ENCODE results near the gene HECW1.

DNA sequence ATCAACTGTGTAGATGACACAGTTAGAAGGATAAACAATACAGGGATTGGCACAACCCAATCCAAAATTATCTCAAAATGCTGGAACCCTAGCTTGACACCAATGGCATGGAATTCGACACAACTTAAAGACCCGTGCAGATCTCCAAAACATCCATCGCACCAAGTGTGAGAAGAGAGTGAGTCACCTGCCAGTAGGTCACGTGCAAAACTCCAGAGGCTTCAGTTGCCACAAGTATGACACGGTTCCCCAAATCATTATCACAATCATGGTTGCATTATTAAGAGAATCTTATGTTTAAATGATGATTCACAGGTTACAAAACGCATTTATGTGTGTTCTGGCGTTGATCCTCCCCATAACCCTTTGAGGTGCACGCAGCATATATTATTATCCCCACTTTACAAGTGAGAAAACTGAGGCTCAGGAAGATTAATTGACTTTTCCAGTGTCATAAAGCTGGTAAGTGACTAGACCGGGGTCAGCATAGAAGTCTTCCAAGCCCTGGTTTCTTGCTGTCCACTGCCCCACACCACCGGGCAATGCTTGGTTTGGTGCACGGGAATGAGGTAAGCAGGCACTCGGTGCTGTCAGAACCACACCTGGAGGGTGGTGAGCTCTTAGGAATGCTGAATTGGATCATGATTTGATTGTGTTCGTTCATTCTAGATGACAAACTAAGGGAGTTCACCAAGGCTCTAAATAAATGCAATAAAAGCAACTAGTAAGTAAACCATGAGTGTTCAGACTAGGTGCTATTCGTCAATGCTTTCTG, 446.9 kb downstream of the HECW1 start:
- TF ChIP-seq POLR2A (IDR thresholded peaks at IDR 0.05): no peak
- TF ChIP-seq, protein P1, sequence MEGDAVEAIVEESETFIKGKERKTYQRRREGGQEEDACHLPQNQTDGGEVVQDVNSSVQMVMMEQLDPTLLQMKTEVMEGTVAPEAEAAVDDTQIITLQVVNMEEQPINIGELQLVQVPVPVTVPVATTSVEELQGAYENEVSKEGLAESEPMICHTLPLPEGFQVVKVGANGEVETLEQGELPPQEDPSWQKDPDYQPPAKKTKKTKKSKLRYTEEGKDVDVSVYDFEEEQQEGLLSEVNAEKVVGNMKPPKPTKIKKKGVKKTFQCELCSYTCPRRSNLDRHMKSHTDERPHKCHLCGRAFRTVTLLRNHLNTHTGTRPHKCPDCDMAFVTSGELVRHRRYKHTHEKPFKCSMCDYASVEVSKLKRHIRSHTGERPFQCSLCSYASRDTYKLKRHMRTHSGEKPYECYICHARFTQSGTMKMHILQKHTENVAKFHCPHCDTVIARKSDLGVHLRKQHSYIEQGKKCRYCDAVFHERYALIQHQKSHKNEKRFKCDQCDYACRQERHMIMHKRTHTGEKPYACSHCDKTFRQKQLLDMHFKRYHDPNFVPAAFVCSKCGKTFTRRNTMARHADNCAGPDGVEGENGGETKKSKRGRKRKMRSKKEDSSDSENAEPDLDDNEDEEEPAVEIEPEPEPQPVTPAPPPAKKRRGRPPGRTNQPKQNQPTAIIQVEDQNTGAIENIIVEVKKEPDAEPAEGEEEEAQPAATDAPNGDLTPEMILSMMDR (IDR thresholded peaks at IDR 0.05): no peak

All from lower leg skin (tissue), 3 donors.